NCI-H2196 treated with DMSO at 0.1 percent for 48 hours (cell line): ENCODE results near the gene EXOSC1.
"Not testable (repeated sequence)": the region's sequence is repeated elsewhere in the genome, so short reads cannot be mapped to it uniquely, and the experiment has no call there.

Source experiments
- DNase-seq: peaks from one replicate; lab custom pipeline; 2025; ENCODE audit not compliant: unreplicated experiment; lab: John Stamatoyannopoulos, UW

The EXOSC1 gene

DNA sequence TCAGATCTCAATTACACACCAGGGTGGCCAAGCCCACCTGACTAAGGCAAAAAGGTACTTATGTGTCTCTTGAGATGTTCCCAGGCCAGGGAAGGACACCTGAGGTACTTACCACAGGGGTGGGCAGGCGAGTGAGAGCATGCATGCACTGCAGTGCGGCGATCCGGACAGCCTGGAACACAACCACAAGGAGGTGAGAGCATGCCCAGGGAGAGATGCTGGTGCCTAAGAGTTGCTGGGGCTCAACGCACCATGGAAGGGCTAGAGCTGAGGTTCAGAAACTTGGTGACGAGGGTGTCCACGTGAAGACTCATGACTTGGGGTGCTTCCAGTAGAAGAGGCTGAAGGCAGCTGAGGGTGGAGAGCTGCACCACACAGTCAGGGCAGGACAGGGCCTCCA is 13.3 kb upstream of the EXOSC1 start:
- no peak for DNase-seq

DNA sequence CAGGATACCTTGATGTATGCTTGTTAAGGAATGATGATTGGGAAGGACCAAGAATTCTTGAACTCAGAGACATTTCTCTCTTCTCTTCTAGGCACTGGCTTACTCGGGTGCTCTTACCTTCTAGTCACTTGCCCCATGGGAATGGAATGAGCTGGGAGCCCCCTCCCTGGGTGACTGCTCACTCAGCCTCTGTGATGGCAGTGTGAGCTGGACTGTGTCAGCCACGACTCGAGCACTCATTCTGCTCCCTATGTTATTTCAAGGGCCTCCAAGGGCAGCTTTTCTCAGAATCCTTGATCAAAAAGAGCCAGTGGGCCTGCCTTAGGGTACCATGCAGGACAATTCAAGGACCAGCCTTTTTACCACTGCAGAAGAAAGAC is 10.9 kb upstream of the EXOSC1 start:
- DNase-seq, result no peak

DNA sequence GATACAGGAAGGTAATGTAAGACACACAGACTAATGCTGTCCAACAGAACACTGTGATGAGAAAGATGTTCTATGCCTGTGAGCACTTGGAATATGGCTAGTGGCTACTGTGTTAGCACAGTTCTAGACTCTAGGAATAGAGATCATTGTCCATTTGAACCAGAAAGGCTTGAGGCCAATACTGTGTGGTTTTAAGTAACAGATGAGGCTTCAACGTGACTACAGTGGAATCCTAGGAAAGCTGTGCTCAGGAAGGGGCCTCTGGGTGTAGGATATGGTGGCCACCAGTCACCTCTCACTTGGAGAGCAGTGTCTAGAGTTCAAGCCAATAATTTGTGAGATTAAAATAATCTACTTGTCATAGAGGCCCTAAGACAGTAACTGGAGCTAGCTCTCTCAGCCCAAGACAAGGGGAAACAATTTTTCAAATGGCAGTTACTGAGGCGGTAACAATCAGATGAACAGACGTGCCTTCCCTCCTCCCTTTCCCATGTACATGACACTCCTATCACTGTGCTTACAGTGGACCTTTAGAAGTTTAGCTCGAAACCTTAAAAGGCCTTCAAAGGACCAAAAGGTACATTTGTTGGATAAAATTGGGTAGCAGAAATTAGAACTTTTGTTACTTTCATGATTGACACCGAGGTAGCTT is 10.4 kb upstream of the EXOSC1 start:
- no peak for DNase-seq

DNA sequence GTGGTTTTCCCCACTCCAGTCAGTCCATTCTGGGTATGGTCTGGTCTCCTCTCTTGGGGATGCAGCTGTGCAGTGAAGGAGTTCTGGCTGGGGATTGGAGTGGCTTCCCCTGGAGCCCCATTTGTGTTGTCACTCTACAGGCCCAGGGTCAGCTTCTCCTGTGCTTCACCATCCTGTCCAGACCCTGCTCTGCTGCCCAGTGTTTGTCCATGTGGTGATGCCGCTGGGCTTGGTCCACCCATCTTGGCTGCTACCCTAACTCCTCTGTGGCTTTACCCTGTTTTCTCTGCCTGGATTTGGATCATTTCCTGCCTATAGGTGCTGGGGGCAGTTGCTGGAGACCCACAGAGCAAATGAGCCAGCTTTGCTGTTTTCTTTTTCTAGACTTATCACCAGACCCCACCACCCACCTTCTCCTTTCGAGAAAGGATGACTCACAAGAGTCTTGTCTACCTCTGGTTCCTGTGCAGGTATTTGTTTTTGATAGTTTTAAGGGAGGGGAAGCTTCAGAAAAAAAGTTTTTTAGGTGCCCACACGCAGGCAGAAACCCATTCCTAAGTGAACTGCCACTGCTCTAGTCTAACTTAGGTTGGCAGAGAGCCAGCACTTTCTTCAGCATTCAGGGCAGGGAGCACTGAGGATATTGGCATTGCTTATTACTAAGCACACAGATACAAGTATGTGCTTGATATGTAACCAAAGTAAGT is 8.7 kb upstream of the EXOSC1 start:
- no peak for DNase-seq

DNA sequence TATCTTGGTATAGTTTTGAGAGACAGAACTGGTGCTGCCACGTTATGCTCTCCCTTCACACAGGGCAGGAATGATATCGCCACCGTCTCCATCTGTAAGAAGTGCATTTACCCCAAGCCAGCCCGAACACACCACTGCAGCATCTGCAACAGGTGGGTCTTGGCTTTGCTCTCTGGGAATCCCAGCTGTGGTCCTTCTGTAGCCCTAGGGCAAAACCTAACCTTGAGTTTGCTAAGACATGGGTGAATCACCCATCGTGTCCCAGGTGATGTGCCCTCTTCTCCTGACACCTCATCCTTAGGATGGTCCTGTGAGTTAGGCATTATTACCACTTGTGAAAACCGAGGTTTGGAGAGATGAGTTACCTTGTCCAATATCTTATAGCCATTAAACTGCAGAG is 6.5 kb upstream of the EXOSC1 start:
- DNase-seq, result no peak

DNA sequence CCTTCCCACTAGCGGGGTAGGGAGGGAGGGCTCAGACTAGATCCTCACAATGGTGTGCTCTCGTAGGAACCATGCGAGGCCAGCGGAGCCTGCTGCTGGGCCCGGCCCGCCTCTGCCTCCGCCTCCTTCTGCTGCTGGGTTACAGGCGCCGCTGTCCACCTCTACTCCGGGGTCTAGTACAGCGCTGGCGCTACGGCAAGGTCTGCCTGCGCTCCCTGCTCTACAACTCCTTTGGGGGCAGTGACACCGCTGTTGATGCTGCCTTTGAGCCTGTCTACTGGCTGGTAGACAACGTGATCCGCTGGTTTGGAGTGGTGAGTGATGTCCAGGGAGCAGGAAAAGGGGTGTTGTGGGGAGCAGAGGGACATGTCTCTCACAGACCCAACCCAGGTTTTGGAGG is 5.8 kb upstream of the EXOSC1 start:
- DNase-seq, result no peak

DNA sequence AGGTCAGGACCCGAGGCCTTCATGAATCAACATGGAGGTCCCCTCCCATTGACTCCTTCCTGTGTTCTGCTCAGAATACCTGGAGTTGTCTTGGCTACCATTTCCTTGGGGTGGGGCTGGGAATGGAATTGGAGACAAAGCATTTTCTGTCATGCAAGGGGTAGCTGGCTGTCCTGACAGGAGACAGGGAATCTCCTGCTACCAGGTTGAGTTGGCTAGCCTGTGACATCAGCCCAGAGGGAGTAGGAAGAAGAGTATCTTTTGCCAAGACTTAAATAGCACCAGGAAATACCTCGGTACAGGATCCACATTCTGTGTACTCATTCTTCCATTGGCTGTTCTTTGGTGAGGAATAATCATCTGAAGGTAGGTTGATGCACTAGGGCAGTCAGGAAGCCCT is 5.0 kb upstream of the EXOSC1 start:
- no peak for DNase-seq

DNA sequence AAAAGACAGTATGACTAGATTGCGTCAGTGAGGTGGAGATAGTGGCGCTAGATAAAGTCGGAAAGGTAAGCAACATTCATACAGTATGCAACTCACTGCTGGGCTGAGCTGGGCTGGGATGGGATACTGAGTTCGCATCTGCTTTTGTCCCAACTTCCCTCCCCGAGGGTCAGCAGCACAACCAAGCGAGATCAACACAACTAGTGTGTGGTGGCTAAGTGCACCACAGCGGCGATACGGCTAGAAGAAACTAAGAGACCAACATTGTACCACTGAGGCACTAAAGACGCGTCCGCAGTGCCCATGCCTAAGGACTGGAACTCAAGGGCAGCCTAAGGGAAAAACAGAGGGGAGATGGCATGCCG is 467 bp downstream of the EXOSC1 start:
- no peak for DNase-seq

DNA sequence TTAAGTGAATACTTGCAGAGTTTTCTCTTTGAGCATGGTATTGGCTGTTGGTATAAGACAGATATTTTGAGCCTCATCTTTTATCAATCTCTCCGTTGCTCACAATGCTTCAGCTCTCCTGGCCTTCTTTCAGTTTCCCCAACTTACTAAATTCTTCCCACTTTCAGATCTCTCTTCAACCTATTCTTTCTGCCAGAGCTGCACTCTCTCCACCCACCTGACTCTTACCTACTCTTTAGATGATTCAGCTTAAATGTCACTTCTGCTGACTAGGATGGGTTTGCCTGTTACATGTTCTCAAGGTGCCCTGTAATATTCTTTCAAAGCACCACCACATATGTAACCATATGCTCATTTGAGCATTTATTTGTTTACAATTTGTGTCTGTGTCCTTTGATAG is 1.6 kb downstream of the EXOSC1 start:
- no peak for DNase-seq

DNA sequence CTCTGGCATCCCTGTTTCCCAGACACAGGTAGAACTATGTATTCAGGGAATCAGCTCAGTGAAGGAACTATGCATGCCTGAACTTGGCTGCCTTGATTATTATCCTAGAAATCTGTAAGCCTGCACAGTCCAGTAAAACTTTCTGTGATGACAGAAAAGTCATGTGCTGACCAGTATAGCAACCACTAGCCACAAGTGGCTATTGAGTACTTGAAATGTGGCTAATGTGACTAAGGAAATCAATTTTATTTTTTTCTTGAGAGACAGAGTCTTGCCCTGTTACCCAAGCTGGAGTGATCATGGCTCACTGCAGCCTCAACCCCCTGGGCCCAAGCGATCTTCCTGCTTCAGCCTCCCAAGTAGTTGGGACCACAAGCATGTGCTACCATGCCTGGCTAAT is 3.5 kb downstream of the EXOSC1 start:
- DNase-seq, result no peak

DNA sequence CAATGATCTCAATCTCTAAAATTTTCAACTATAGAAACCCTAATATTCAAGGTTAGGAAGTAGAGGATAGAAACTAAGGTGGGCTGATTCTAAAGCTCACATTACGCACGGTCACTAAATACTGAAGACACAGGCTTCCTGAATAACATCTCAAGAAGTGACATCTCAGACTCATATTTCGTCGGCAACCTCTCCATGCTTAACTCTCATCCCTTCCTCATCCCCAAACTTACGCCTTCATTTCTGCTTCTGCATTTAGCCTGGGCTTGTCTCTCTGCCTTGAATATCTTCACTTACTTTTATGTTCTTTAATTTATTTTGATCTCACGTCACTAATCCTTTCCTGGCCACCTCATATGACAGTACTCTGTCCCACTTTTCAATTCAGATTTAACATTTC is 10.6 kb downstream of the EXOSC1 start:
- no peak for DNase-seq

DNA sequence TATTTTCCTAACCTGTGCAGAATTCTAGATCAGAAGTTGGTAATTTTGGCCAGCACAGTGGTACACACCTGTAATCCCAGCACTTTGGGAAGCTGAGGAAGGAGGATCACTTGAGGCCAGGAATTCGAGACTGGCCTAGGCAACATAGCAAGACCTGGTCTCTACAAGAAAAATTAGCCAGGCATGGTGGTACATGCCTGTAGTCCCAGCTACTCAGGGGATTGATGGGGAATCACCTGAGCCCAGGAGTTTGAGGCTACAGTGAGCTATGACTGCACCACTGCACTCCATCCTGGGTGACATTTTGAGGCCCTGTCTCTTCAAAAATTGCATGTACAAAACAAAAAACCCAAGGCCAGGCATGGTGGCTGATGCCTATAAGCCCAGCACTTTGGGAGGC is 11.2 kb downstream of the EXOSC1 start:
- no peak for DNase-seq

DNA sequence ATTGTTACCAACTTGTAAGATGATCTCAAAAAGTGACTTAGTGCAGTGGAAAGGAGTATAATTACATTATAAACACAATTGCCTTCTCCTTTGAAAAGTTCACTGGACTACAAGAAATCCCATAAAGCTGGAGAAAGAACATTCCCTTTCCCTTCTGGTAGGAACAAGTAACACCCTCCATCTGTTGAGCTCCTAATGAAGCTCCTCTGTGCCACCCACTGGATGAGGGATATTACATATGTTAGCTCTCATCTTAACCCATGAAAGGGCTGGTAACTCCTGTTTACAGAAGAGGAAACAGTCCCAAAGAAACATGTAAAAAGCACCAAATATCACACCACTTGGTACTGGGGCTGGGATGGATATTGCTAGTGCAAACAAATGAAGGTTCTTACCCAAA is 11.8 kb downstream of the EXOSC1 start:
- no peak for DNase-seq

DNA sequence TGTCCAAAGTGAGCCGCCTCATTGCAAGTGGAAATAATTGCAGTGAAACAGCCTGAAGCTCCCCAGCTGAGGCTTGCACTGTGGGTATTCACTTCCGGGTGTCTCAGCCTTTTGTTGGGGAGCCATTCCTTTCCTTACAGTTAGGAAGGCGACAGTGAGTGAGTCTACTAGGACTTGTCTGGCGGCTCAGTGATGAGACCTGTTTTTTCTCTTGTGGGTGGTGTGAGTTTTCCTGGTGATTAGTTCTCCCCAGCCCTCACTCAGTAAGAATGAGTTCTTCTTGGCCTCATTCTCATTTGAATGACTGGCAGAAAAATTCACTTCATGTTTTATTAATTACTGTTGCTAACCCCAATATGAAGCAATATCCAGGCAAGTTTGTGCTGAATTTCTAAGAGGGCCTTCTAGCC is 17.2 kb downstream of the EXOSC1 start:
- no peak for DNase-seq

DNA sequence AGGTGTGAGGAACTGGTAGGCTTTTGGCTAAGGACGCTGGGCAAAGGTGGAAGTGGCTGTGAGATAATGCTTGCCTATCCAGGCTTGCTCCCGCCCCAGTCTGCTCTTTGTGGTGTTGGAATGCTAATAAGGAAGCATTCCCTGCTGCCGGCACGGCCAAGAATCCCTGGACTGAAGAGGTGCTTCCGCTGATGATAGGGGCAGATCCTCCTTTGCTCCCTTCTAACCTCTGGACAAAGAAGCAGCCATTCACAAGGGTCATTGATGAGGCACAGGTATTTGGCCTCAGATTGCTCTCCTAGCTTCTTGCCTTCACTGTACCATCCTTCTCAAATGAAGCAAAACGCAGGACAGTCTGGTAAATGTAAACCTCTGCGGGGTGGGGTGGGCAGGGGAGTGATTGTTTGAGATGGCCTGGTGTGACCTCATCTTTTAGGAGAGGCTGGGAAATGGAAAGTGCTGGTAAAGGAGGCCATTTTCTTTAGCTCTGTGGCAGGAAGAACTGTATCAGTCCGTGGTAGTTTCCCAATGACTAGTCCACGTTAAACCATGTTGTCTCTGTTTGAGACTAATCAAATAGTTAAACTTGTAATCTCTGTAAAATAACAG is 18.1 kb downstream of the EXOSC1 start:
- DNase-seq, result no peak

DNA sequence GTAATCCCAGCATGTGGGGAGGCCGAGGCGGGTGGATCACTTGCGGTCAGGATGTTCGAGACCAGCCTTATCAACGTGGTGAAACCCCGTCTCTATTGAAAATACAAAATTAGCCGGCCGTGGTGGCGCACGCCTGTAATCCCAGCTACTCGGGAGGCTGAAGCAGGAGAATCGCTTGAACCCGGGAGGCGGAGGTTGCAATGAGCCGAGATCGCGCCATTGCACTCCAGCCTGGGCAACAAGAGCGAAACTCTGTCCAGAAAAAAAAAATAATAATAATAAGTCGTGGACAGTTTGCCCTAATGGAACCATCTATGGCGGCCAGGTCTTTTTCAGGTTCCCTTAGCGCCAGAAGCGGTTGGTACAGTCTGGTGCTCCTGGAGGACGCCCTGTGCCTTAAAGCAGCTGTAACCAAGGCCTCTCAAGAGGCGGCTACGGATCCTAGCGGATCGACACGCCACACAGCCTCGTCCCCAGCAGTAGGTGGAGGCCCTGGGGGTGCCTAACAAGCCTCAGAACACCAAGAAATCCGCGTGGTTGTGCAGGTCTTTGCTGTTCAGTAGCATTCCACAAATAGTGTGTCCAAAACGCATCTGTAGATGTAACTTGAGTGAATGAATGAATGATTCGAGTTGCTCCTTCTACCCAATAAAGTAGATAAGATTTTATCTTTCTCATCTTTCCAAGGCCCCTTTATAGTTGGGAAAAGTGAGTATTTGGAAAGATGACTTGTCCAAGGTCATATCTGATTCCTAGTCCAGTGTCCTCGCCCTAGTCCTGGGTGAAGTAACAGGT is 18.8 kb downstream of the EXOSC1 start:
- no peak for DNase-seq

DNA sequence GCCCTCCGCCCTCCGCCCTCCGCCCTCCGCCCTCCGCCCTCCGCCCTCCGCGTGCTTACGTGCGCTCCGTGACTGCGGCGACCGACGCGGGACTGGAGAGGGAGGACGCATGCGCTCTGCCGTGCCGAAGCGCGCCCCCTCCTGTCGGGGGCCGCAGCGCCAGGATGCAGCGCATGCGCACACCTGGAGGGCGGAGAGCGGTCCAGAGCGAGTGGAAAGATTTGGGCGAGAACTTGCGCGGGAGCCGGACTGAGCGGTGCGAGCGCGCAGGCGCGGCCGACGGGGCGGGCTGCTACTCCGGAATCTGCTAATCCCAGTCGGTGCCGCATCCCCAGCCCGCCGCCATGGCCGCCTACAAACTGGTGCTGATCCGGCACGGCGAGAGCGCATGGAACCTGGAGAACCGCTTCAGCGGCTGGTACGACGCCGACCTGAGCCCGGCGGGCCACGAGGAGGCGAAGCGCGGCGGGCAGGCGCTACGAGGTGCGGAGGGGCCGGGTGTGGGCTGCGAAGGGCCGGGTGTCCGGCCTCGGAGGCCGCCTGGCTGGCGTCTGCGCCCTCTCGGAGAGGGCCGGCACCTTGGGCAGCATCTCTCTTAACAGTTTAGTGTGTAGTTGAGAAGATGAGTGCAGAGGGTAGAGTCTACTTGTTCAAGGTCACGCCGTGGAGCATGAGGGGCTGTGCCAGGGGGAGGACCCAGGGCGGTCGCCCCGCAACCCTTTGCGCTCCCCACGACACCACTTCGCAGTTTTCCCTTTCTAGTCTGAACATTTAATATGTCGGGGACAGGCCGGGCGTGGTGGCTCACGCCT is 19.6 kb downstream of the EXOSC1 start, which contains the start of gene PGAM1:
Gene PGAM1 (plus strand): TSS at position 228 of the 812 bp plus-strand sequence. CDS start 117 bp downstream, at position 345.
- DNase-seq, result peak; percentile 75

DNA sequence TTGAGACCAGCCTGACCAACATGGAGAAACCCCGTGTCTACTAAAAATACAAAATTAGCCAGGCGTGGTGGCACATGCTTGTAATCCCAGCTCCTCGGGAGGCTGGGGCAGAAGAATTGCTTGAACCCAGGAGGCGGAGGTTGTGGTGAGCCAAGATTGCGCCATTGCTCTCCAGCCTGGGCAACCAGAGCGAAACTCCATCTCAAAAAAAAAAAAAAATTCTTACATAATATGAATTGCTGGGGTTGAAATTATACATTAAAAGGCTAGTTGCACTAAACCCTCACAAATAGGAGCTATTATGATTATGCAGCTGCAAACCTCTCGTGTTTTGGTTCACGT is 22.1 kb downstream of the EXOSC1 start:
- DNase-seq, result not testable (repeated sequence)

DNA sequence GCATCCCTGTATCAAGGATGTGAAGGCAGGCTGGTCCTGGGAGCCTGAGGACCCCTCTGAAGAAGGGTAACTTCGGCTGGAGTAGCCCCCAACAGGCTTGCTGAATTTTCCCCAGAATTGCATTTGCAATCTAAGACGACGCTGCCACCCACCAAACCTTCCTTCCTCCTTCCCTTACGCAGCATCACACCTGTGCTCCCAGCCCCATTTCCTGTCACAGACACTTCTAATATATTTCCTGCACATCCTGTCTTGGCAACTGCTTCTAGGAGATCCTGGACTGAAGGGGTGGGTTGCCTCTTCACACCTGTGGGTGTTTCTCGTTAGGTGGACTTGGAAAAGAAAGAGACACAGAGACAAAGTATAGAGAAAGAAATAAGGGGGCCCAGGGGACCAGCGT is 29.2 kb downstream of the EXOSC1 start:
- no peak for DNase-seq

DNA sequence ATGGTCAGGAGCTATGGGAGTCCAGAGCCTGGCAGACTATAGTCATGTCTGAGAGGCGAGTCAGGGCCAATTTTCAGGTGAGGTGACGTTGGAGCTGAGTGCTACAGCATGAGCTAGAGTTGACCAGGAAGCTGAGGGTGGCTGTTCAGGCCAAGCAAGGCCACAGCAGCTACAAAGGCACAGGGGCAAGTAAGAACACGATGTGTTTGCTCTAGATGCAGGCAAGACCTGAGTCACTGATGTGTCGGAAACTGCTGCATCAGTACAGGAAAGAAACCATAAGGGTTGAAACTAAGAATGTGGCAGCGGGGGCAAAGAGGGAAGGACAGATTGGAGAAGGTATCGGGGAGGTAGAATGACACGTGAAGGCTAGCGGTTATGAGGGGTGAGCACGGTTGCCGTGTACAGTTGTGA is 32.9 kb downstream of the EXOSC1 start:
- DNase-seq, result no peak

DNA sequence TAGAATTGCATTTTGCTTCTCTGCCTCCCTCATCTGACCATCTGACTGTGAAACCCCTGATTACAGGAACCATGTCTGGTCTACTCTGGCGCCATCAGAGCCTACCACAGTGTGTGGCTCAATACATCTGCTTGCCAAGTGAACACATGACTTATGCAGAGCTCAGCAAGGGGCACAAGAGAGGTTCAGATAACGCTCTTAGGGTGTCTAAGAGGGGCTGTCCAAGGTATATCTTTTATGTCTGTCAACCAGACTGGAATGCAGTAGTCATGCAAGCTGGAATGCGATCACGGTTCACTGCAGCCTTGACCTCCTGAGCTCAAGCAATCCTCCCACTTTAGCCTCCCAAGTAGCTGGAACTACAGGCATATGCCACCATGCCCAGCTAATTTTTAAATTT is 34.4 kb downstream of the EXOSC1 start:
- DNase-seq, result no peak
